K562 (cell line): ENCODE measurements around the gene RAMP2. TPM values are rescaled to one million over a fixed set of nuclear protein-coding genes. Genes with fewer than 3 reads are reported as not detected.
A peak's percentile ranks its signal among the peaks of the same experiment; 100 is the strongest.

Source experiments
- ATAC-seq: fragments of 200-7000 bp; cut with Tn5 transposase; 3 replicates; pipeline ENCODE4 v1.9.1; 2020; ENCODE audit warnings: moderate library complexity
- BruUV-seq: library from RNA; stranded (reverse); fragments of 400-500 nt; replicated peaks from 2 replicates; lab custom pipeline; 2021; lab: Mats Ljungman, UMichigan
- CTCF ChIA-PET: fragments of 300-600 bp; formaldehyde crosslinking; extraction: SDS; loops from one replicate; lab custom pipeline; 2021; ENCODE audit warnings: low intra/inter-chr PET ratio; lab: Yijun Ruan, JAX
- POLR2A ChIA-PET: fragments of 300-600, 350-650 bp; sonication (Branson Sonifier 250); formaldehyde crosslinking; extraction: SDS; loops from one replicate; lab custom pipeline; 2021; ENCODE audit warnings: antibody characterized with exemption, inconsistent platforms; lab: Yijun Ruan, JAX
- DNase-seq, 4 experiments: peaks; one replicate each; pipeline versions ENCODE4 v3.0.0 to v3.0.0-alpha.2; 2011 to 2018; ENCODE audit warnings: low spot score in 3 of 4, mixed read lengths in 3 of 4; ENCODE audit errors: extremely low read depth in 1 of 4
- FAIRE-seq: peaks from 2 replicates; lab custom pipeline; 2011; peaks lifted over from hg19 to GRCh38; lab: Jason Lieb, UNC
- H2AFZ ChIP-seq: 2 replicates; pipeline ENCODE4 v1.6.0; 2011; ENCODE audit warnings: low read depth, low read length, control low read depth, inconsistent platforms
- H3K27ac ChIP-seq: fragments of 200-600 bp; 3 replicates; pipeline ENCODE4 v1.8.0; 2011; ENCODE audit warnings: low read depth, mild to moderate bottlenecking, control low read depth, inconsistent platforms, low read length, moderate library complexity, mixed read lengths; ENCODE audit errors: extremely low read depth
- H3K27me3 ChIP-seq, 2 experiments: fragments of 300-600 bp in 1 of 2; 2 replicates in 1 of 2; 3 replicates in 1 of 2; pipeline versions ENCODE4 v1.6.0 to v1.8.0; 2011; ENCODE audit warnings: inconsistent platforms in 2 of 2, low read length in 2 of 2, mild to moderate bottlenecking in 1 of 2, mixed read lengths in 1 of 2, moderate library complexity in 1 of 2; ENCODE audit not compliant: control insufficient read depth in 2 of 2, insufficient read depth in 2 of 2
- H3K36me3 ChIP-seq: fragments of 300-600 bp; 3 replicates; pipeline ENCODE4 v1.8.0; 2011; ENCODE audit warnings: mild to moderate bottlenecking, low read length, inconsistent platforms; ENCODE audit not compliant: control insufficient read depth, insufficient read depth
- H3K4me1 ChIP-seq, 2 experiments: fragments of 200-600 bp in 1 of 2; replicated peaks in 1 of 2; 2 replicates in 1 of 2; 3 replicates in 1 of 2; pipeline versions ENCODE4 v1.5.1 to v1.8.0; 2011; ENCODE audit warnings: inconsistent platforms in 2 of 2, low read length in 2 of 2, mild to moderate bottlenecking in 1 of 2, mixed read lengths in 1 of 2, moderate library complexity in 1 of 2; ENCODE audit not compliant: control insufficient read depth in 2 of 2, insufficient read depth in 2 of 2
- H3K4me2 ChIP-seq: 2 replicates; pipeline ENCODE4 v1.6.1; 2011; ENCODE audit warnings: low read length, control low read depth, inconsistent platforms, mixed read lengths; ENCODE audit not compliant: insufficient read depth
- H3K4me3 ChIP-seq: fragments of 200-600 bp; sonication (generic), shearing (Covaris generic); 2 replicates; pipeline ENCODE4 v1.5.1; 2016; ENCODE audit warnings: control low read depth, inconsistent platforms
- H3K79me2 ChIP-seq: fragments of 200-600 bp; 3 replicates; pipeline ENCODE4 v1.8.0; 2011; ENCODE audit warnings: low read length, inconsistent platforms; ENCODE audit not compliant: control insufficient read depth, insufficient read depth
- H3K9ac ChIP-seq, 2 experiments: 2 replicates each; pipeline versions ENCODE4 v1.6.0 to v1.6.1; 2011; ENCODE audit warnings: low read depth in 2 of 2, low read length in 2 of 2, control low read depth in 1 of 2, inconsistent platforms in 1 of 2, mild to moderate bottlenecking in 1 of 2, mixed read lengths in 1 of 2; ENCODE audit not compliant: insufficient read depth in 1 of 2
- H3K9me1 ChIP-seq: one replicate; pipeline ENCODE4 v1.6.0; 2011; ENCODE audit warnings: inconsistent platforms, mild to moderate bottlenecking, low read length, moderate library complexity; ENCODE audit not compliant: control insufficient read depth, insufficient read depth
- H3K9me3 ChIP-seq: replicated peaks from 2 replicates; pipeline ENCODE4 v1.5.1; 2011; ENCODE audit warnings: low read depth, low read length, inconsistent platforms; ENCODE audit not compliant: control insufficient read depth, insufficient read depth
- H4K20me1 ChIP-seq: replicated peaks from 2 replicates; pipeline ENCODE4 v1.6.1; 2011; ENCODE audit warnings: low read length, inconsistent platforms, mixed read lengths; ENCODE audit not compliant: control insufficient read depth, insufficient read depth
- HMG20A ChIP-seq: fragments of 450-650 bp; formaldehyde crosslinking; conservative IDR thresholded peaks from 2 replicates; pipeline ENCODE4 v1.4.0; 2020; ENCODE audit warnings: mild to moderate bottlenecking, mixed read lengths
- MGA ChIP-seq: fragments of 450-650 bp; IDR thresholded peaks from 2 replicates; pipeline ENCODE4 v1.6.1; 2016; ENCODE audit warnings: mild to moderate bottlenecking, moderate library complexity
- NUFIP1 ChIP-seq: fragments of 450-650 bp; IDR thresholded peaks from 2 replicates; pipeline ENCODE4 v1.6.1; 2018; ENCODE audit not compliant: partially characterized antibody
- TAF7 ChIP-seq: fragments of 450-650 bp; IDR thresholded peaks from 2 replicates; pipeline ENCODE4 v1.6.1; 2016; ENCODE audit warnings: missing genetic modification characterization, missing compliant biosample characterization
- ZBTB8A ChIP-seq: fragments of 450-650 bp; IDR thresholded peaks from 2 replicates; pipeline ENCODE4 v1.6.1; 2018; ENCODE audit warnings: mild to moderate bottlenecking, moderate library complexity; ENCODE audit not compliant: partially characterized antibody
- ZNF57 ChIP-seq: fragments of 450-650 bp; formaldehyde crosslinking; IDR thresholded peaks from 2 replicates; pipeline ENCODE4 v1.4.0; 2020; ENCODE audit warnings: mild to moderate bottlenecking, moderate library complexity
- ZNF699 ChIP-seq: fragments of 250-450 bp; sonication (Bioruptor Pico); IDR thresholded peaks from 2 replicates; pipeline ENCODE4 v1.8.0; 2021; ENCODE audit warnings: mild to moderate bottlenecking, moderate library complexity; ENCODE audit not compliant: insufficient replicate concordance
- WGBS: fragments of 100-300 bp; shearing (Covaris generic); methylation state at CpG from one replicate; pipeline ENCODE4 v1.1.6; 2016; ENCODE audit warnings: low coverage, mixed read lengths; ENCODE audit not compliant: insufficient coverage; ENCODE audit errors: missing lambda C conversion rate; 5-methylcytosine and 5-hydroxymethylcytosine counted together
- in situ Hi-C: fragments of 300-500 bp; cut with MboI; formaldehyde crosslinking; loops from 4 replicates; pipeline ENCODE4 v1.15.0; 2018; ENCODE audit warnings: inconsistent platforms, mixed read lengths
- intact Hi-C: fragments of 100-400 bp; cut with micrococcal nuclease; formaldehyde crosslinking; loops from 2 replicates; pipeline ENCODE4 v1.14.2; 2022
- polyA plus RNA-seq, 8 experiments: library from polyadenylated mRNA; depleted of rRNA in 4 of 8; stranded (reverse) in 5 of 8; unstranded in 3 of 8; fragments of >200 nt; fragmentation: Nextera tagmentation in 2 of 8; fragmentation: Illumina TruSeq in 1 of 8; extraction: Ambion mirVana in 2 of 8; extraction: Trizol in 1 of 8; gene quantifications; 2 replicates each; pipeline versions ENCODE4 v1.2.1 to v1.2.3, GENCODE V29; 2011 to 2014; ENCODE audit warnings: inconsistent platforms in 1 of 8, missing spikeins in 1 of 8
- total RNA-seq, 7 experiments: library from RNA; depleted of rRNA in 6 of 7; stranded (reverse); fragments of >200 nt in 6 of 7; fragmentation: Illumina TruSeq in 2 of 7; extraction: Trizol in 2 of 7; gene quantifications; 2 replicates each; pipeline versions ENCODE4 v1.2.1 to v1.2.3, GENCODE V29; 2011 to 2021; ENCODE audit warnings: low replicate concordance in 1 of 7
- TF ChIP-seq, protein P1 (sequence below): fragments of 250-450 bp; sonication (Bioruptor Pico); IDR thresholded peaks from 2 replicates; pipeline ENCODE4 v1.5.0; 2021

RAMP2 gene
- total and polyA plus RNA-seq, 9 of the 15 experiments (the other 6 are each of a cell fraction or from before 2014, with no cell fraction given), result not detected

DNA sequence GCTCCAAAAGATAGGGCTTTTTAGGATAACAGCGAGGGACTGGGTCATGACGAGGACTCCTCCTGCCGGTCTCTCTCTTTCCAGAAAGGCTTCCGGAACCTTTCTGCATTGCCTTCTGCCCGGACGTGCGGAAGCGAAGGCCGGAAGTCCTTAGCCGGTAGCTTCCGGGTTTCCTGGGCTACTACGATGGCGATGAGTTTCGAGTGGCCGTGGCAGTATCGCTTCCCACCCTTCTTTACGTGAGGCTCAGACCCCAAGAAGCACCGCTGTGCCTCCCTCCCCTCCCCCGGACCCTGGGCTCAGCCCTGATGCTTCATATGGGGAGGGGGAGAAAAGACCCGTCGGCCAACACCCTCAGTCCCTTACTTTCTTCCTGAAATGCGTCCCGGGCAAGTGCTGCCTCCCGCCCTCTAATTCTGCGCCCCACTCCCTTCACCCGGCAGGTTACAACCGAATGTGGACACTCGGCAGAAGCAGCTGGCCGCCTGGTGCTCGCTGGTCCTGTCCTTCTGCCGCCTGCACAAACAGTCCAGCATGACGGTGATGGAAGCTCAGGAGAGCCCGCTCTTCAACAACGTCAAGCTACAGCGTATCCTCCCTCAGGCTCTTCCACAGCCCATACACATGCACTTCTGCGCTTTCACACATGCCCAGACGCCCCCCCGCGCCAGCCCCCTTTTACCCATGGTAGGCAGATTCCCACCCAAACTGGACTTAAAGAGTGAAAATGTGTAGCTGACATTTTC, 12.4 kb downstream of the RAMP2 start, which contains the start of gene VPS25:
TSS of gene VPS25 (plus strand) at position 160 of the 746 bp plus-strand sequence. CDS start at position 187, 27 bp downstream.
- Histone ChIP-seq H4K20me1 (no peaks in the 10 kb centered on the region), H3K27me3 (no peaks in the 10 kb centered on the region), H3K4me1 (peaks cover 27 to 40% of the 10 kb centered on the region in 2 experiments), H3K9me3 (no peaks in the 10 kb centered on the region), H3K4me3 (peak within 1 kb of the TSS; percentile 84), H3K9ac (peak within 1 kb of the TSS; percentile 88 to 95), H3K27ac (peak within 1 kb of the TSS; percentile 85), H3K79me2 (peaks cover 23% of the 10 kb centered on the region), H3K36me3 (peaks cover 36% of the 10 kb centered on the region), H3K4me2 (peak within 1 kb of the TSS; percentile 97), H3K9me1 (no peaks in the 10 kb centered on the region), H2AFZ (peak within 1 kb of the TSS; percentile 89)
- ChIA-PET CTCF (interaction anchor here (0.6 to 1.1 kb wide), 3 partner anchors 155 to 256 kb away, joined by 3 read pairs; no protein-coding TSS in a partner anchor), POLR2A (interaction anchor here (0.6 to 1.5 kb wide), 15 partner anchors 8 to 462 kb away, joined by 3 to 12 read pairs (median 3); partner anchors contain the start of genes AARSD1, RAMP2, RETREG3 and TUBG1)
- intact Hi-C loops, result loop anchor here (2.0 kb wide), 1 partner anchor 51 kb away; the partner anchor contains the start of gene BECN1
- DNase-seq (peak; percentile 83 to 92 (median 86)), FAIRE-seq (peak; percentile 91), ATAC-seq (peak; percentile 86)
- TSS peak; percentile 70 for BruUV-seq
- in situ Hi-C loops, result no loop called here
- under 1% methylated on average over 34 of the region's 39 CpGs for WGBS
- no peak for TF ChIP-seq NUFIP1
- TF ChIP-seq, protein P1, sequence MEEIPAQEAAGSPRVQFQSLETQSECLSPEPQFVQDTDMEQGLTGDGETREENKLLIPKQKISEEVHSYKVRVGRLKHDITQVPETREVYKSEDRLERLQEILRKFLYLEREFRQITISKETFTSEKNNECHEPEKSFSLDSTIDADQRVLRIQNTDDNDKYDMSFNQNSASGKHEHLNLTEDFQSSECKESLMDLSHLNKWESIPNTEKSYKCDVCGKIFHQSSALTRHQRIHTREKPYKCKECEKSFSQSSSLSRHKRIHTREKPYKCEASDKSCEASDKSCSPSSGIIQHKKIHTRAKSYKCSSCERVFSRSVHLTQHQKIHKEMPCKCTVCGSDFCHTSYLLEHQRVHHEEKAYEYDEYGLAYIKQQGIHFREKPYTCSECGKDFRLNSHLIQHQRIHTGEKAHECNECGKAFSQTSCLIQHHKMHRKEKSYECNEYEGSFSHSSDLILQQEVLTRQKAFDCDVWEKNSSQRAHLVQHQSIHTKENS (CRISPR knock-in tag), result no peak
- TF ChIP-seq TAF7 (tag), result peak; percentile 95
- no peak for TF ChIP-seq ZBTB8A
- no peak for TF ChIP-seq ZNF57 (CRISPR knock-in tag)
- TF ChIP-seq ZNF699 (CRISPR knock-in tag), result no peak
- no peak for TF ChIP-seq MGA
- no peak for TF ChIP-seq HMG20A (CRISPR knock-in tag)
